GM18508 (cell line): ENCODE data around the gene RPS27.
A peak's percentile ranks its signal among the peaks of the same experiment; 100 is the strongest.

Source experiments
- ATAC-seq: cut with Tn5 transposase; IDR thresholded peaks from one replicate; pipeline ENCODE4 v1.9.1; 2021; ENCODE audit warnings: moderate number of reproducible peaks; ENCODE audit not compliant: insufficient read depth, unreplicated experiment

The RPS27 gene

GRCh38 chr1:153990468-153991150, at the start of gene RPS27:
Gene RPS27, plus strand, starts transcription at chr1:153990762. Its CDS starts 35 bp downstream, at chr1:153990797.
- peak; percentile 57 for ATAC-seq

- no peak for ATAC-seq
These were observed 48.5 kb upstream of the RPS27 start for GRCh38 chr1:153941826-153942725.

- ATAC-seq: no peak
These were observed 47.6 kb upstream of the RPS27 start for GRCh38 chr1:153942766-153943549.

GRCh38 chr1:153944005-153944826, 46.3 kb upstream of the RPS27 start:
- no peak for ATAC-seq

GRCh38 chr1:153944827-153945117, 45.8 kb upstream of the RPS27 start:
- no peak for ATAC-seq

GRCh38 chr1:153945131-153945794, 45.3 kb upstream of the RPS27 start:
- no peak for ATAC-seq

GRCh38 chr1:153945795-153946621, 44.6 kb upstream of the RPS27 start:
- peak; percentile 42 for ATAC-seq

- ATAC-seq: no peak
These were observed 43.8 kb upstream of the RPS27 start, which contains the start of gene DENND4B for GRCh38 chr1:153946622-153947241. Gene DENND4B, minus strand, starts transcription at chr1:153946718. Its CDS starts 2,344 bp downstream, at chr1:153944374.

- no peak for ATAC-seq
These were observed 39.4 kb upstream of the RPS27 start for GRCh38 chr1:153951183-153951582.

- ATAC-seq: no peak
These were observed 38.8 kb upstream of the RPS27 start for GRCh38 chr1:153951801-153952200.

- no peak for ATAC-seq
These were observed 36.6 kb upstream of the RPS27 start for GRCh38 chr1:153953859-153954365.

- no peak for ATAC-seq
These were observed 35.7 kb upstream of the RPS27 start for GRCh38 chr1:153954826-153955225.

- ATAC-seq: no peak
These were observed 33.4 kb upstream of the RPS27 start for GRCh38 chr1:153956997-153957715.

GRCh38 chr1:153957744-153958110, 32.8 kb upstream of the RPS27 start:
- no peak for ATAC-seq

GRCh38 chr1:153958111-153958960, 32.2 kb upstream of the RPS27 start, which contains the start of gene CRTC2:
Gene CRTC2, minus strand, starts transcription at chr1:153958612. Its CDS starts 115 bp downstream, at chr1:153958497.
- peak; percentile 56 for ATAC-seq

GRCh38 chr1:153958961-153959260, 31.7 kb upstream of the RPS27 start:
- ATAC-seq: no peak

- ATAC-seq: no peak
These were observed 31.1 kb upstream of the RPS27 start for GRCh38 chr1:153959454-153959853.
